Lung (tissue), 13 donors: ENCODE data around the gene ZNF143. TPM values are rescaled to one million over a fixed set of nuclear protein-coding genes. Genes with fewer than 3 reads are reported as not detected.
A peak's percentile ranks its signal among the peaks of the same experiment; 100 is the strongest.

Experiments used
- ATAC-seq: fragments of 200-7000 bp; cut with Tn5 transposase; one replicate; pipeline ENCODE4 v1.9.1; 2020; ENCODE audit warnings: moderate number of reproducible peaks; ENCODE audit not compliant: insufficient read depth, low FRiP score
- DNase-seq, 3 donors: peaks; one replicate each; pipeline ENCODE4 v3.0.0-alpha.2; 2013 to 2017
- H3K27ac ChIP-seq, 2 donors: one replicate each; pipeline ENCODE4 v1.5.1; 2013; ENCODE audit warnings: mild to moderate bottlenecking in 2 of 2, moderate library complexity in 2 of 2, control low read depth in 1 of 2, inconsistent platforms in 1 of 2, low read depth in 1 of 2, low read length in 1 of 2
- H3K27me3 ChIP-seq, 3 donors: one replicate each; pipeline ENCODE4 v1.5.1; 2013; ENCODE audit warnings: low read length in 2 of 3; ENCODE audit not compliant: control insufficient read depth in 3 of 3, insufficient read depth in 3 of 3
- H3K36me3 ChIP-seq, 4 donors: one replicate each; pipeline ENCODE4 v1.5.1; 2013; ENCODE audit warnings: low read length in 4 of 4, mild to moderate bottlenecking in 1 of 4, moderate library complexity in 1 of 4; ENCODE audit not compliant: control insufficient read depth in 4 of 4, insufficient read depth in 4 of 4
- H3K4me1 ChIP-seq, 5 donors: one replicate each; pipeline ENCODE4 v1.5.1; 2013; ENCODE audit warnings: low read length in 5 of 5, mild to moderate bottlenecking in 2 of 5, moderate library complexity in 1 of 5; ENCODE audit not compliant: control insufficient read depth in 5 of 5, insufficient read depth in 5 of 5
- H3K4me3 ChIP-seq: one replicate; pipeline ENCODE4 v1.5.1; 2013; ENCODE audit warnings: mild to moderate bottlenecking, control low read depth, moderate library complexity
- H3K9ac ChIP-seq, 2 donors: one replicate each; pipeline ENCODE4 v1.5.1; 2013; ENCODE audit warnings: low read length in 2 of 2, control low read depth in 1 of 2; ENCODE audit not compliant: insufficient read depth in 1 of 2
- H3K9me3 ChIP-seq, 4 donors: one replicate each; pipeline ENCODE4 v1.5.1; 2013; ENCODE audit warnings: low read length in 3 of 4, mild to moderate bottlenecking in 1 of 4, moderate library complexity in 1 of 4; ENCODE audit not compliant: control insufficient read depth in 4 of 4, insufficient read depth in 3 of 4
- WGBS, 2 donors: extraction: QIAGEN DNeasy Blood & Tissue Kit; methylation state at CpG; one replicate each; pipeline ENCODE4 v1.1.7; 2013; 5-methylcytosine and 5-hydroxymethylcytosine counted together
- polyA plus RNA-seq, 2 donors: library from polyadenylated mRNA; stranded (reverse); fragments of 200-250 nt; gene quantifications; one replicate each; pipeline ENCODE4 v1.2.1, GENCODE V29; 2013
- small RNA-seq: library from RNA; depleted of rRNA; stranded (forward); fragments of <200 nt; gene quantifications from one replicate; pipeline ENCODE3, GENCODE V24; 2014; ENCODE audit warnings: low replicate concordance
- total RNA-seq, 2 donors: library from RNA; depleted of rRNA in 1 of 2; stranded (reverse); fragments of >200 nt in 1 of 2; gene quantifications; one replicate each; pipeline ENCODE4 v1.2.1, GENCODE V29; 2014 to 2021
- TF ChIP-seq, protein P1 (sequence below): IDR thresholded peaks from 2 replicates; pipeline ENCODE4 v1.5.1; 2012; ENCODE audit warnings: mild to moderate bottlenecking; ENCODE audit errors: control extremely low read depth, extremely low read depth
- donor health status: control.
- donor health status: control.
- donor health status: Bipolar disorder and iron deficiency.
- donor health status: healthy.
- donor health status: DM: yes; HTN: yes; CAD: no.

The ZNF143 gene
- total and polyA plus RNA-seq, 4 donors: 9.7 to 32.2 (median 20.3) TPM

DNA sequence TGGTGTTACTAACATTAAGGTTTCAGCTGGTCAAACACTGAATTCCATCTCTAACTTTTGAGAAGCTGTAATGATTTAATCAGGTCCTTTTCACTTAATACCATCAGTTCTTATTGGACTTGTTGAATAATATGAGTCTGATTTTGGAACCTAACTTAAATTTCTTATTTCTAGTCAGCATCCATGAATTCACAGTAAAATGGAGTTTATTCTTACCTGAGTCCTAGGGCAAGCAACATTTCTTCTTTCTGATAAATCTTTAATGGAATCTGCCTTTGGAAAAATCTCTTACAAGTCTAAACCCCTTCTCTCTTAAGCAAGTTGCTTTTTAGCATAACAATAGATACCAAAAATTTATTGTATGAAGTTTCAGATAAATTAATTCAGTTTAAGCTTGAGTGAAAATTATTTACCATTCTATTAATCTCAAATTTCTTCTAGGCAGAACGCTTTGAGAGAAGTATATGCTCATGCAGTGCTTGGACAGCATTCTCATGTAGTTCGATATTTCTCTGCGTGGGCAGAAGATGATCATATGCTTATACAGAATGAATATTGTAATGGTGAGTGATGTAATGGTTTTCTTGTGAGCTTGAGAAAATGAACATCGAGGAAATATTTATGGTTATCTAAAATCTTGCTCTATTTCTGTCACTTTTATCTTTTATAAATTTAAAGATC lies 116.0 kb downstream of the ZNF143 start:
- no peaks in the 10 kb centered on the region for H3K27me3 ChIP-seq
- H3K27ac ChIP-seq: peak overlapping the region in 1 of 2 donors; percentile 51
- H3K36me3 ChIP-seq: peaks cover 1 to 15% (median 10%) of the 10 kb centered on the region in 4 donors
- ATAC-seq (no peak), DNase-seq (peak in 2 of 3 donors; percentile 34 to 52)
- TF ChIP-seq, protein P1, sequence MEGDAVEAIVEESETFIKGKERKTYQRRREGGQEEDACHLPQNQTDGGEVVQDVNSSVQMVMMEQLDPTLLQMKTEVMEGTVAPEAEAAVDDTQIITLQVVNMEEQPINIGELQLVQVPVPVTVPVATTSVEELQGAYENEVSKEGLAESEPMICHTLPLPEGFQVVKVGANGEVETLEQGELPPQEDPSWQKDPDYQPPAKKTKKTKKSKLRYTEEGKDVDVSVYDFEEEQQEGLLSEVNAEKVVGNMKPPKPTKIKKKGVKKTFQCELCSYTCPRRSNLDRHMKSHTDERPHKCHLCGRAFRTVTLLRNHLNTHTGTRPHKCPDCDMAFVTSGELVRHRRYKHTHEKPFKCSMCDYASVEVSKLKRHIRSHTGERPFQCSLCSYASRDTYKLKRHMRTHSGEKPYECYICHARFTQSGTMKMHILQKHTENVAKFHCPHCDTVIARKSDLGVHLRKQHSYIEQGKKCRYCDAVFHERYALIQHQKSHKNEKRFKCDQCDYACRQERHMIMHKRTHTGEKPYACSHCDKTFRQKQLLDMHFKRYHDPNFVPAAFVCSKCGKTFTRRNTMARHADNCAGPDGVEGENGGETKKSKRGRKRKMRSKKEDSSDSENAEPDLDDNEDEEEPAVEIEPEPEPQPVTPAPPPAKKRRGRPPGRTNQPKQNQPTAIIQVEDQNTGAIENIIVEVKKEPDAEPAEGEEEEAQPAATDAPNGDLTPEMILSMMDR: no peak
- no peaks in the 10 kb centered on the region for H3K9me3 ChIP-seq
- peaks cover 0 to 38% (median 3%) of the 10 kb centered on the region in 5 donors for H3K4me1 ChIP-seq
- 64 to 87% methylated on average over 4 of the region's 4 CpGs for WGBS, 2 donors
- H3K4me3 ChIP-seq: no peak overlapping the region
- H3K9ac ChIP-seq: peak overlapping the region in 1 of 2 donors; percentile 91

DNA sequence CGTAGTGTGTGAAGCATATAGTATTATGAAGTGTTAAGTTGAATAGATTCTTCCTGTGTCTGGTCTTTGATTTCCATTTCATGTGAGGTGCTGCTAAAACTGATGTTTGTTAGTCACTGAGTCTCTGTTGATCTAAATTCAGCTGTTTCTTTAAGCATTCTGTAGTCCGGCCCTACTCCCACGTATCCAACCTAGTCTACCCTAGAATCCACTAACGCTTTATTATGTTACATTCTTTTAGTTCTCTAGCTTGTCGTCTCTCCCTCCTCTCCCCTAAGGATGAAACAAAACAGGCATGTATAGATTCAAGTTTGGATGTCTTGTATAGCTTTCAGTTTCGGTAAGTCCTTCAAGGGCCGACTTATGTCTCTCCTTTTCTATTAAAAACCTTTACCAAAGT lies 116.7 kb downstream of the ZNF143 start:
- Histone ChIP-seq H3K9me3 (no peaks in the 10 kb centered on the region), H3K9ac (peak overlapping the region; percentile 4 to 61), H3K4me1 (peaks cover 0 to 32% (median 3%) of the 10 kb centered on the region in 5 donors), H3K36me3 (peaks cover 2 to 16% (median 13%) of the 10 kb centered on the region in 4 donors), H3K27me3 (no peaks in the 10 kb centered on the region), H3K4me3 (no peak overlapping the region), H3K27ac (peak overlapping the region in 1 of 2 donors; percentile 73)
- no peak for ATAC-seq
- WGBS, 2 donors: 70 to 84% methylated on average over 7 of the region's 7 CpGs
- DNase-seq: peak in 2 of 3 donors; percentile 22 to 32
- TF ChIP-seq, protein P1: no peak

Small RNA genes lying within 50 kb of the gene (small RNA-seq; reads per million reads assigned to genes)
- gene RF01210: not detected
- 60.1 reads per million, percentile 98 among the genes with 10 or more reads in this experiment for gene SNORA23

Other genes starting within 250 kb of the ZNF143 start
- gene DENND5A, start 195.7 kb upstream of the ZNF143 start, total RNA-seq: 100 to 1,000 TPM in 1 of 2 donors, 10 to 100 TPM in 1; 91.0 to 152 TPM
- gene DENND5A, start 195.7 kb upstream of the ZNF143 start, polyA plus RNA-seq: 100 to 1,000 TPM in 1 of 2 donors, 10 to 100 TPM in 1; 20.8 to 134 TPM
- 10 to 100 TPM; 78.5 to 86.5 TPM for gene TMEM41B, start 146.4 kb upstream of the ZNF143 start, total RNA-seq
- 10 to 100 TPM; 20.6 to 66.1 TPM for gene TMEM41B, start 146.4 kb upstream of the ZNF143 start, polyA plus RNA-seq
- gene IPO7, start 76.4 kb upstream of the ZNF143 start, total RNA-seq: 100 to 1,000 TPM in 1 of 2 donors, 10 to 100 TPM in 1; 93.8 to 104 TPM
- 10 to 100 TPM; 36.5 to 39.0 TPM for gene IPO7, start 76.4 kb upstream of the ZNF143 start, polyA plus RNA-seq
- 10 to 100 TPM; 13.7 to 48.9 TPM for gene WEE1, start 112.7 kb downstream of the ZNF143 start, total RNA-seq
- 1 to 10 TPM; 5.0 to 5.7 TPM for gene WEE1, start 112.7 kb downstream of the ZNF143 start, polyA plus RNA-seq
- 10 to 100 TPM; 41.5 to 44.8 TPM for gene SWAP70, start 203.1 kb downstream of the ZNF143 start, total RNA-seq
- gene SWAP70, start 203.1 kb downstream of the ZNF143 start, polyA plus RNA-seq: 10 to 100 TPM; 14.9 to 30.3 TPM